ENCODE data around the gene ORAI2. TPM values are rescaled to one million over a fixed set of nuclear protein-coding genes. Genes with fewer than 3 reads are reported as not detected.

ORAI2 gene
- total and polyA plus RNA-seq, 2 of the 4 experiments (the other 2 are of a cell fraction) = 52.0 to 58.3 TPM

- no peak overlapping the region for H2BK20ac ChIP-seq (ENCODE audit: low read depth, low read length)
- H2AK5ac ChIP-seq (ENCODE audit: low read depth, low read length) = no peak overlapping the region
- H3K23ac ChIP-seq (ENCODE audit: low read depth, low read length) = no peak overlapping the region
- no CpG with 5 or more reads among the region's 3 CpGs for WGBS, 2 experiments (ENCODE audit: extremely low coverage in 2 of 2, insufficient read length in 1 of 2)
- ChIA-PET CTCF (no interaction called here), POLR2A (ENCODE audit: unreplicated experiment) (no interaction called here)
- H3K79me1 ChIP-seq (ENCODE audit: low read depth in 1 of 2, low read length in 2 of 2) = peaks cover 4 to 18% of the 10 kb centered on the region in 2 experiments; a peak in 2 of 4 replicates
- H2AK9ac ChIP-seq (replicated peaks; ENCODE audit: low read depth, low read length, poor library complexity) = no peak overlapping the region
- no peak overlapping the region for H3K27ac ChIP-seq (ENCODE audit: insufficient read depth, low read length)
- no peaks in the 10 kb centered on the region for H3K27me3 ChIP-seq (ENCODE audit: control insufficient read depth, insufficient read depth, low read length)
- H3K36me3 ChIP-seq (ENCODE audit: control insufficient read depth, insufficient read depth, low read length) = peaks cover 23% of the 10 kb centered on the region
- ATAC-seq (ENCODE audit: low read depth) (no peak), DNase-seq (no peak)
- H3K9me3 ChIP-seq (ENCODE audit: control insufficient read depth, insufficient read depth, low read length) = no peaks in the 10 kb centered on the region
- H3K4me2 ChIP-seq (ENCODE audit: low read depth, low read length) = no peak overlapping the region
- no TSS peak for BruUV-seq (replicated peaks)
- H3K4ac ChIP-seq (ENCODE audit: low read depth, low read length) = no peak overlapping the region
- no peak overlapping the region for H2BK15ac ChIP-seq (ENCODE audit: low read depth, low read length)
- in situ Hi-C loops (cut with MboI; ENCODE audit: low sequenced_read_pairs) = loop anchor here (5.0 kb wide), 1 partner anchor 108 kb away; no protein-coding TSS in a partner anchor
- H2BK120ac ChIP-seq (ENCODE audit: low read depth, low read length) = no peak overlapping the region
- dilution Hi-C loops (cut with HindIII; ENCODE audit: low sequenced_read_pairs, unreplicated experiment) = no loop called here
- no peak overlapping the region for H3K56ac ChIP-seq (ENCODE audit: extremely low read depth, insufficient read depth, low read length)
- H2AFZ ChIP-seq (replicated peaks; ENCODE audit: low read length, poor library complexity) = no peak overlapping the region
- TF ChIP-seq MAZ (IDR thresholded peaks at IDR 0.05; ENCODE audit: borderline replicate concordance, low read depth, low read length) (no peak), SMC3 (IDR thresholded peaks at IDR 0.05; ENCODE audit: low read depth, low read length) (no peak), USF2 (IDR thresholded peaks at IDR 0.05; ENCODE audit: low read depth, low read length) (no peak), BHLHE40 (IDR thresholded peaks at IDR 0.05; ENCODE audit: low read depth, low read length) (no peak), CHD1 (IDR thresholded peaks at IDR 0.05; ENCODE audit: low read depth, low read length) (no peak), RAD21 (IDR thresholded peaks at IDR 0.05; ENCODE audit: low read length) (no peak), NFE2L2 (IDR thresholded peaks at IDR 0.05; ENCODE audit: low read depth, low read length) (no peak), CEBPB (IDR thresholded peaks at IDR 0.05; ENCODE audit: low read depth, low read length) (no peak), MXI1 (IDR thresholded peaks at IDR 0.05; ENCODE audit: borderline replicate concordance, low read depth, low read length) (no peak), ELK1 (IDR thresholded peaks at IDR 0.05; ENCODE audit: borderline replicate concordance, low read depth, low read length) (no peak), POLR2A (IDR thresholded peaks at IDR 0.05; ENCODE audit: low read depth, low read length) (no peak), FOS (IDR thresholded peaks at IDR 0.05; ENCODE audit: low read depth, low read length) (no peak), RCOR1 (IDR thresholded peaks at IDR 0.05; ENCODE audit: insufficient replicate concordance, low read length) (no peak), MAFK (IDR thresholded peaks at IDR 0.05; ENCODE audit: low read depth, low read length) (no peak)
- H4K91ac ChIP-seq (ENCODE audit: insufficient read depth, low read depth, low read length) = no peak overlapping the region
- peaks cover 6% of the 10 kb centered on the region for H4K20me1 ChIP-seq (ENCODE audit: insufficient read depth, low read length)
- no peaks in the 10 kb centered on the region for H3K9me1 ChIP-seq (ENCODE audit: insufficient read depth, low read length)
- H3K14ac ChIP-seq (replicated peaks; ENCODE audit: low read depth, low read length) = no peak overlapping the region
- H4K5ac ChIP-seq (ENCODE audit: low read depth, low read length) = no peak overlapping the region
- no peak overlapping the region for H3K4me3 ChIP-seq (ENCODE audit: insufficient read depth, low read depth, low read length)
- intact Hi-C loops (cut with micrococcal nuclease) = loop anchor here (1.0 kb wide), 1 partner anchor 111 kb away; no protein-coding TSS in a partner anchor
- no peak overlapping the region for H2BK5ac ChIP-seq (ENCODE audit: low read depth, low read length, poor library complexity, severe bottlenecking)
- no peaks in the 10 kb centered on the region for H3K4me1 ChIP-seq (ENCODE audit: control insufficient read depth, insufficient read depth, low read length)
- no peak overlapping the region for H4K8ac ChIP-seq (ENCODE audit: low read depth in 2 of 2, low read length in 2 of 2)
- H3K9ac ChIP-seq (ENCODE audit: low read depth, low read length) = no peak overlapping the region
- no peak overlapping the region for H3K18ac ChIP-seq (ENCODE audit: low read depth, low read length)
Observed at GRCh38 chr7:102389810-102390209, 43.6 kb upstream of the ORAI2 start.

Data from IMR-90 (cell line).